HEK293 (cell line): ENCODE results near the gene DNAJC10.

Experiments
- BCL11B ChIP-seq: fragments of 450-650 bp; formaldehyde crosslinking; IDR thresholded peaks from 2 replicates; pipeline ENCODE4 v1.5.1; 2016; ENCODE audit warnings: low read depth, missing biosample characterization, missing genetic modification characterization
- PRDM1 ChIP-seq: fragments of 450-650 bp; formaldehyde crosslinking; IDR thresholded peaks from 2 replicates; pipeline ENCODE4; 2016; ENCODE audit warnings: missing biosample characterization, missing genetic modification characterization
- REPIN1 ChIP-seq: fragments of 450-650 bp; formaldehyde crosslinking; IDR thresholded peaks from 2 replicates; pipeline ENCODE4 v1.5.1; 2017; ENCODE audit warnings: missing biosample characterization, missing genetic modification characterization, low read depth
- SCRT2 ChIP-seq: fragments of 450-650 bp; formaldehyde crosslinking; IDR thresholded peaks from 2 replicates; pipeline ENCODE4 v1.5.1; 2016; ENCODE audit warnings: missing biosample characterization, missing genetic modification characterization
- ZEB2 ChIP-seq: fragments of 450-650 bp; formaldehyde crosslinking; IDR thresholded peaks from 2 replicates; pipeline ENCODE4 v1.5.1; 2016; ENCODE audit warnings: missing biosample characterization, missing genetic modification characterization
- ZNF175 ChIP-seq: fragments of 450-650 bp; formaldehyde crosslinking; IDR thresholded peaks from 2 replicates; pipeline ENCODE4 v1.5.1; 2016; ENCODE audit warnings: missing biosample characterization, missing genetic modification characterization
- ZNF202 ChIP-seq: fragments of 450-650 bp; formaldehyde crosslinking; IDR thresholded peaks from 2 replicates; pipeline ENCODE4 v1.5.1; 2016; ENCODE audit warnings: missing biosample characterization, missing genetic modification characterization, borderline replicate concordance
- ZNF274 ChIP-seq, 2 experiments: fragments of 200-500 bp in 1 of 2; fragments of 450-650 bp in 1 of 2; sonication (Bioruptor generic) in 1 of 2; formaldehyde crosslinking in 1 of 2; IDR thresholded peaks; 2 replicates each; pipeline versions ENCODE4 v1.5.1 to v1.6.1; 2014 to 2016; ENCODE audit warnings: borderline replicate concordance in 1 of 2, inconsistent platforms in 1 of 2, low read length in 1 of 2, missing biosample characterization in 1 of 2, missing genetic modification characterization in 1 of 2
- ZNF37A ChIP-seq: fragments of 450-650 bp; IDR thresholded peaks from 2 replicates; pipeline ENCODE4 v1.5.1; 2018; ENCODE audit warnings: missing biosample characterization, missing genetic modification characterization
- ZNF391 ChIP-seq: fragments of 450-650 bp; formaldehyde crosslinking; IDR thresholded peaks from 2 replicates; pipeline ENCODE4 v1.5.1; 2016; ENCODE audit warnings: low read depth, missing biosample characterization, missing genetic modification characterization, borderline replicate concordance
- ZNF433 ChIP-seq: fragments of 450-650 bp; formaldehyde crosslinking; IDR thresholded peaks from 2 replicates; pipeline ENCODE4 v1.5.1; 2016; ENCODE audit warnings: missing biosample characterization, missing genetic modification characterization, low read depth
- ZNF501 ChIP-seq: fragments of 450-650 bp; formaldehyde crosslinking; IDR thresholded peaks from 2 replicates; pipeline ENCODE4 v1.5.1; 2016; ENCODE audit warnings: missing biosample characterization, missing genetic modification characterization
- ZNF510 ChIP-seq: fragments of 450-650 bp; formaldehyde crosslinking; IDR thresholded peaks from 2 replicates; pipeline ENCODE4 v1.5.1; 2018; ENCODE audit warnings: mild to moderate bottlenecking, missing genetic modification characterization, missing biosample characterization; ENCODE audit not compliant: insufficient replicate concordance
- ZNF626 ChIP-seq: fragments of 450-650 bp; sonication (Bioruptor Pico); formaldehyde crosslinking; IDR thresholded peaks from 2 replicates; pipeline ENCODE4 v1.5.1; 2018; ENCODE audit warnings: missing biosample characterization, missing genetic modification characterization, inconsistent platforms
- ZNF747 ChIP-seq: fragments of 450-650 bp; formaldehyde crosslinking; IDR thresholded peaks from 2 replicates; pipeline ENCODE4 v1.5.1; 2016; ENCODE audit warnings: missing biosample characterization, missing genetic modification characterization
- ZNF768 ChIP-seq: fragments of 450-650 bp; formaldehyde crosslinking; IDR thresholded peaks from 2 replicates; pipeline ENCODE4 v1.5.1; 2018; ENCODE audit warnings: missing biosample characterization, mild to moderate bottlenecking, missing genetic modification characterization
- TF ChIP-seq, protein P1 (sequence below): fragments of 450-650 bp; formaldehyde crosslinking; IDR thresholded peaks from 2 replicates; pipeline ENCODE4 v1.5.1; 2017; ENCODE audit warnings: missing biosample characterization, missing genetic modification characterization
- TF ChIP-seq, protein P2 (sequence below): fragments of 450-650 bp; formaldehyde crosslinking; IDR thresholded peaks from 2 replicates; pipeline ENCODE4 v1.5.1; 2017; ENCODE audit warnings: missing biosample characterization, missing genetic modification characterization
- TF ChIP-seq, protein P3 (sequence below): fragments of 450-650 bp; formaldehyde crosslinking; IDR thresholded peaks from 2 replicates; pipeline ENCODE4 v1.5.1; 2016; ENCODE audit warnings: missing biosample characterization, missing genetic modification characterization
- TF ChIP-seq, protein P4 (sequence below): fragments of 450-650 bp; formaldehyde crosslinking; IDR thresholded peaks from 2 replicates; pipeline ENCODE4 v1.5.1; 2016; ENCODE audit warnings: missing biosample characterization, missing genetic modification characterization
- TF ChIP-seq, protein P5 (sequence below): fragments of 450-650 bp; formaldehyde crosslinking; IDR thresholded peaks from 2 replicates; pipeline ENCODE4 v1.5.1; 2016; ENCODE audit warnings: missing biosample characterization, missing genetic modification characterization
- TF ChIP-seq, protein P6 (sequence below): fragments of 450-650 bp; formaldehyde crosslinking; IDR thresholded peaks from 2 replicates; pipeline ENCODE4 v1.5.1; 2016; ENCODE audit warnings: missing biosample characterization, missing genetic modification characterization
- TF ChIP-seq, protein P7 (sequence below): fragments of 450-650 bp; formaldehyde crosslinking; IDR thresholded peaks from 2 replicates; pipeline ENCODE4 v1.5.1; 2017; ENCODE audit warnings: missing biosample characterization, missing genetic modification characterization
- TF ChIP-seq, protein P8 (sequence below): fragments of 450-650 bp; formaldehyde crosslinking; IDR thresholded peaks from 2 replicates; pipeline ENCODE4 v1.5.1; 2016; ENCODE audit warnings: missing biosample characterization, missing genetic modification characterization

The DNAJC10 gene

DNA sequence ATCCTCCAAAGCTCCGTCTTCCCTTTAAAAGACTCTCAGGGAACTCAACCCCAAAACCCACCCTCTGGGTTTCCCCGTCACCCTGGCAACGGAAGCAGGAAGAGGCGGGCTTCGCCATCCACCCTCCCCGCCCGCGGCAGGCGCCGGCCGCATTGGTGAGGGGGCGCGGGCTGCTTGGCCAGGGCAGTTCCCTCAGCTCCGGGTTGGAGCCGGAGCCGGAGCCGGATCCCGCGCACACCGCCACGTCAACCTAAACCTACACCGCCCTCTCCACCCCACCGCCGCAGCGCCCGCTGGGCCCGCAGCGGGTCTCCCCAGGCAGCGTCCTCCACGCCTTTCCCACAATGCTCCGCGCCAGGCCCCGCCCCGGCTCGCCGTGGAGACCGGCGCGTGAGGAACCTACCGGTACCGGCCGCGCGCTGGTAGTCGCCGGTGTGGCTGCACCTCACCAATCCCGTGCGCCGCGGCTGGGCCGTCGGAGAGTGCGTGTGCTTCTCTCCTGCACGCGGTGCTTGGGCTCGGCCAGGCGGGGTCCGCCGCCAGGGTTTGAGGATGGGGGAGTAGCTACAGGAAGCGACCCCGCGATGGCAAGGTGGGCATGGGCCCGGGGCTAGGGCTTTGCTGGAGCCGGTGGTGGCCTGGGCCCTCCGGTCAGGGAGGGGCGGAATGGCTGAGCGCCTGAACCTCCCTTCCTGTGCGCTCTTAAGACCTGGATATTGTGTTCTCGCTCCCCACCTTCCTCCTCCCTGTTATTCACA lies at the start of gene DNAJC10 (continued):
- TF ChIP-seq, protein P1, sequence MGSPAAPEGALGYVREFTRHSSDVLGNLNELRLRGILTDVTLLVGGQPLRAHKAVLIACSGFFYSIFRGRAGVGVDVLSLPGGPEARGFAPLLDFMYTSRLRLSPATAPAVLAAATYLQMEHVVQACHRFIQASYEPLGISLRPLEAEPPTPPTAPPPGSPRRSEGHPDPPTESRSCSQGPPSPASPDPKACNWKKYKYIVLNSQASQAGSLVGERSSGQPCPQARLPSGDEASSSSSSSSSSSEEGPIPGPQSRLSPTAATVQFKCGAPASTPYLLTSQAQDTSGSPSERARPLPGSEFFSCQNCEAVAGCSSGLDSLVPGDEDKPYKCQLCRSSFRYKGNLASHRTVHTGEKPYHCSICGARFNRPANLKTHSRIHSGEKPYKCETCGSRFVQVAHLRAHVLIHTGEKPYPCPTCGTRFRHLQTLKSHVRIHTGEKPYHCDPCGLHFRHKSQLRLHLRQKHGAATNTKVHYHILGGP (tag by site-specific recombination): no peak
- no peak; the same call in 1 of the 2 replicates for TF ChIP-seq PRDM1 (tag by site-specific recombination)
- TF ChIP-seq ZNF768 (tag by site-specific recombination): no peak
- TF ChIP-seq ZNF37A (tag by site-specific recombination): no peak
- TF ChIP-seq, protein P2, sequence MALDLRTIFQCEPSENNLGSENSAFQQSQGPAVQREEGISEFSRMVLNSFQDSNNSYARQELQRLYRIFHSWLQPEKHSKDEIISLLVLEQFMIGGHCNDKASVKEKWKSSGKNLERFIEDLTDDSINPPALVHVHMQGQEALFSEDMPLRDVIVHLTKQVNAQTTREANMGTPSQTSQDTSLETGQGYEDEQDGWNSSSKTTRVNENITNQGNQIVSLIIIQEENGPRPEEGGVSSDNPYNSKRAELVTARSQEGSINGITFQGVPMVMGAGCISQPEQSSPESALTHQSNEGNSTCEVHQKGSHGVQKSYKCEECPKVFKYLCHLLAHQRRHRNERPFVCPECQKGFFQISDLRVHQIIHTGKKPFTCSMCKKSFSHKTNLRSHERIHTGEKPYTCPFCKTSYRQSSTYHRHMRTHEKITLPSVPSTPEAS (tag by site-specific recombination): no peak
- no peak for TF ChIP-seq ZNF433 (tag by site-specific recombination)
- TF ChIP-seq ZNF391 (tag by site-specific recombination): 0 out of 2 replicates have a peak, but pooled peaks have one; percentile 26
- TF ChIP-seq ZNF626: no peak
- TF ChIP-seq, protein P3, sequence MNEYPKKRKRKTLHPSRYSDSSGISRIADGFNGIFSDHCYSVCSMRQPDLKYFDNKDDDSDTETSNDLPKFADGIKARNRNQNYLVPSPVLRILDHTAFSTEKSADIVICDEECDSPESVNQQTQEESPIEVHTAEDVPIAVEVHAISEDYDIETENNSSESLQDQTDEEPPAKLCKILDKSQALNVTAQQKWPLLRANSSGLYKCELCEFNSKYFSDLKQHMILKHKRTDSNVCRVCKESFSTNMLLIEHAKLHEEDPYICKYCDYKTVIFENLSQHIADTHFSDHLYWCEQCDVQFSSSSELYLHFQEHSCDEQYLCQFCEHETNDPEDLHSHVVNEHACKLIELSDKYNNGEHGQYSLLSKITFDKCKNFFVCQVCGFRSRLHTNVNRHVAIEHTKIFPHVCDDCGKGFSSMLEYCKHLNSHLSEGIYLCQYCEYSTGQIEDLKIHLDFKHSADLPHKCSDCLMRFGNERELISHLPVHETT (tag by site-specific recombination): no peak; the same call in 1 of the 2 replicates
- TF ChIP-seq BCL11B (tag by site-specific recombination): no peak
- peak; percentile 83 for TF ChIP-seq ZNF501 (tag by site-specific recombination)
- TF ChIP-seq, protein P4, sequence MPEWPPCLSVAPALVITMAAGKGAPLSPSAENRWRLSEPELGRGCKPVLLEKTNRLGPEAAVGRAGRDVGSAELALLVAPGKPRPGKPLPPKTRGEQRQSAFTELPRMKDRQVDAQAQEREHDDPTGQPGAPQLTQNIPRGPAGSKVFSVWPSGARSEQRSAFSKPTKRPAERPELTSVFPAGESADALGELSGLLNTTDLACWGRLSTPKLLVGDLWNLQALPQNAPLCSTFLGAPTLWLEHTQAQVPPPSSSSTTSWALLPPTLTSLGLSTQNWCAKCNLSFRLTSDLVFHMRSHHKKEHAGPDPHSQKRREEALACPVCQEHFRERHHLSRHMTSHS: no peak
- no peak for TF ChIP-seq ZNF510 (tag by site-specific recombination)
- no peak for TF ChIP-seq ZNF747 (tag by site-specific recombination)
- TF ChIP-seq ZNF175 (tag by site-specific recombination): no peak
- no peak for TF ChIP-seq SCRT2 (tag by site-specific recombination)
- TF ChIP-seq, protein P5, sequence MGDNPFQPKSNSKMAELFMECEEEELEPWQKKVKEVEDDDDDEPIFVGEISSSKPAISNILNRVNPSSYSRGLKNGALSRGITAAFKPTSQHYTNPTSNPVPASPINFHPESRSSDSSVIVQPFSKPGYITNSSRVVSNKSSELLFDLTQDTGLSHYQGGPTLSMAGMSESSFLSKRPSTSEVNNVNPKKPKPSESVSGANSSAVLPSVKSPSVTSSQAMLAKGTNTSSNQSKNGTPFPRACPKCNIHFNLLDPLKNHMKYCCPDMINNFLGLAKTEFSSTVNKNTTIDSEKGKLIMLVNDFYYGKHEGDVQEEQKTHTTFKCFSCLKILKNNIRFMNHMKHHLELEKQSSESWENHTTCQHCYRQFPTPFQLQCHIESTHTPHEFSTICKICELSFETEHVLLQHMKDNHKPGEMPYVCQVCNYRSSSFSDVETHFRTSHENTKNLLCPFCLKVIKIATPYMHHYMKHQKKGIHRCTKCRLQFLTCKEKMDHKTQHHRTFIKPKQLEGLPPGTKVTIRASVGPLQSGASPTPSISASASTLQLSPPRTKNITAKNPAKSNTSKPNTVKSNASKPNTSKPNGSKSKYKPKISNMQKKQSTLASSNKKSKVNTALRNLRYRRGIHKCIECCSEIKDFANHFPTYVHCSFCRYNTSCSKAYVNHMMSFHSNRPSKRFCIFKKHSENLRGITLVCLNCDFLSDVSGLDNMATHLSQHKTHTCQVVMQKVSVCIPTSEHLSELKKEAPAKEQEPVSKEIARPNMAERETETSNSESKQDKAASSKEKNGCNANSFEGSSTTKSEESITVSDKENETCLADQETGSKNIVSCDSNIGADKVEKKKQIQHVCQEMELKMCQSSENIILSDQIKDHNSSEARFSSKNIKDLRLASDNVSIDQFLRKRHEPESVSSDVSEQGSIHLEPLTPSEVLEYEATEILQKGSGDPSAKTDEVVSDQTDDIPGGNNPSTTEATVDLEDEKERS (tag by site-specific recombination): no peak
- TF ChIP-seq, protein P6, sequence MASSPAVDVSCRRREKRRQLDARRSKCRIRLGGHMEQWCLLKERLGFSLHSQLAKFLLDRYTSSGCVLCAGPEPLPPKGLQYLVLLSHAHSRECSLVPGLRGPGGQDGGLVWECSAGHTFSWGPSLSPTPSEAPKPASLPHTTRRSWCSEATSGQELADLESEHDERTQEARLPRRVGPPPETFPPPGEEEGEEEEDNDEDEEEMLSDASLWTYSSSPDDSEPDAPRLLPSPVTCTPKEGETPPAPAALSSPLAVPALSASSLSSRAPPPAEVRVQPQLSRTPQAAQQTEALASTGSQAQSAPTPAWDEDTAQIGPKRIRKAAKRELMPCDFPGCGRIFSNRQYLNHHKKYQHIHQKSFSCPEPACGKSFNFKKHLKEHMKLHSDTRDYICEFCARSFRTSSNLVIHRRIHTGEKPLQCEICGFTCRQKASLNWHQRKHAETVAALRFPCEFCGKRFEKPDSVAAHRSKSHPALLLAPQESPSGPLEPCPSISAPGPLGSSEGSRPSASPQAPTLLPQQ (tag by site-specific recombination): peak; percentile 82
- TF ChIP-seq, protein P7, sequence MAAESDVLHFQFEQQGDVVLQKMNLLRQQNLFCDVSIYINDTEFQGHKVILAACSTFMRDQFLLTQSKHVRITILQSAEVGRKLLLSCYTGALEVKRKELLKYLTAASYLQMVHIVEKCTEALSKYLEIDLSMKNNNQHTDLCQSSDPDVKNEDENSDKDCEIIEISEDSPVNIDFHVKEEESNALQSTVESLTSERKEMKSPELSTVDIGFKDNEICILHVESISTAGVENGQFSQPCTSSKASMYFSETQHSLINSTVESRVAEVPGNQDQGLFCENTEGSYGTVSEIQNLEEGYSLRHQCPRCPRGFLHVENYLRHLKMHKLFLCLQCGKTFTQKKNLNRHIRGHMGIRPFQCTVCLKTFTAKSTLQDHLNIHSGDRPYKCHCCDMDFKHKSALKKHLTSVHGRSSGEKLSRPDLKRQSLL (tag by site-specific recombination): peak; percentile 96
- peak; percentile 90 for TF ChIP-seq ZEB2 (tag by site-specific recombination)
- TF ChIP-seq REPIN1 (tag by site-specific recombination): no peak
- no peak for TF ChIP-seq ZNF274 (IDR thresholded peaks at IDR 0.05; ENCODE audit: low read length)
- TF ChIP-seq ZNF274 (tag by site-specific recombination; IDR thresholded peaks at IDR 0.05; ENCODE audit: borderline replicate concordance): no peak
- TF ChIP-seq ZNF202 (tag by site-specific recombination): no peak
- TF ChIP-seq, protein P8, sequence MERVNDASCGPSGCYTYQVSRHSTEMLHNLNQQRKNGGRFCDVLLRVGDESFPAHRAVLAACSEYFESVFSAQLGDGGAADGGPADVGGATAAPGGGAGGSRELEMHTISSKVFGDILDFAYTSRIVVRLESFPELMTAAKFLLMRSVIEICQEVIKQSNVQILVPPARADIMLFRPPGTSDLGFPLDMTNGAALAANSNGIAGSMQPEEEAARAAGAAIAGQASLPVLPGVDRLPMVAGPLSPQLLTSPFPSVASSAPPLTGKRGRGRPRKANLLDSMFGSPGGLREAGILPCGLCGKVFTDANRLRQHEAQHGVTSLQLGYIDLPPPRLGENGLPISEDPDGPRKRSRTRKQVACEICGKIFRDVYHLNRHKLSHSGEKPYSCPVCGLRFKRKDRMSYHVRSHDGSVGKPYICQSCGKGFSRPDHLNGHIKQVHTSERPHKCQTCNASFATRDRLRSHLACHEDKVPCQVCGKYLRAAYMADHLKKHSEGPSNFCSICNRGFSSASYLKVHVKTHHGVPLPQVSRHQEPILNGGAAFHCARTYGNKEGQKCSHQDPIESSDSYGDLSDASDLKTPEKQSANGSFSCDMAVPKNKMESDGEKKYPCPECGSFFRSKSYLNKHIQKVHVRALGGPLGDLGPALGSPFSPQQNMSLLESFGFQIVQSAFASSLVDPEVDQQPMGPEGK (tag by site-specific recombination): peak; percentile 98
